Stimulated activated CD8-positive, alpha-beta memory T cell treated with anti-CD3 and anti-CD28 coated beads, Interleukin-12 subunit alpha, Interleukin-12 subunit beta, amount 100 ng/mL, for 24 hours (primary cell): ENCODE results near the gene IKZF3.
"Not testable (repeated sequence)": the region's sequence is repeated elsewhere in the genome, so short reads cannot be mapped to it uniquely, and the experiment has no call there.

Experiments
- DNase-seq: peaks from one replicate; pipeline ENCODE4 v3.0.0-alpha.2; 2020; ENCODE audit errors: extremely low read depth

The IKZF3 gene

DNA sequence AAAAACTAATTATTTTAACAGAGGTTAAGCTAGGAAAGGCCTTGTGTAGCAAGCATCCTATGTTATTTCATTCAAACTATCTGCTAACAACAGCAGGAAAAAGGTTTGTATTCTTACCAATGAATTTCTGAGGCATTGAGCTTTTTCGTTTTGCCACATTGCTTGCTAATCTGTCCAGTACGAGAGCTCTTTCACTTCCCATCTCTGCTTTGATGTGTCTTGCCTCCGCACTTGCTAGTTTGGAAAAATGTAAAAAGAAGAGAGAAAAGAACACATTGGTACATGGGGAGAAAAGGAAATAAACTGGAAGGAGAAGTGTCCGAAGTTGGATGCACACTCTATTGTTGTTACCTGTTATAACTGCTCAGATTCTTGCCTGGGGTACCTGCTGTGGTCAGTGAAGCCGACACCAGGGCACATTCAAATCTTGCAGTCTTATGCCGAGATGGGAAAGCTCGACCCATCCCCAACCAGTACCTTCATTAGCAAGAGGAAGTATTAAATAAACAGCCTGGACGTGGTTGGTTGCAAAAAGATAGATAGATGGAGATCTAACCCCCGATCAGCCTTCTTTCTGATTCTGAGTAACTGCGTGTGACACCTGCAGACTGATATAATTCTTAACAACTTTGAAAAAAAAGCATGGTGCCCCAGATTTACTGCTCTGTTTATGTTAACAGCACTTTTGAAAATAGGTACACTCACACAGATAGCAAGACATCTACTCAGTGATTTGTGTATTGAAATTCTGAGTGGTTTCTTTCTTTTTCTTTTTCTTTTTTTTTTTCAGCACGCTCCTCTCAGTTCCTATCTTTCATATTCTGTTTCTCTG is 86.4 kb downstream of the IKZF3 start:
- DNase-seq: no peak

DNA sequence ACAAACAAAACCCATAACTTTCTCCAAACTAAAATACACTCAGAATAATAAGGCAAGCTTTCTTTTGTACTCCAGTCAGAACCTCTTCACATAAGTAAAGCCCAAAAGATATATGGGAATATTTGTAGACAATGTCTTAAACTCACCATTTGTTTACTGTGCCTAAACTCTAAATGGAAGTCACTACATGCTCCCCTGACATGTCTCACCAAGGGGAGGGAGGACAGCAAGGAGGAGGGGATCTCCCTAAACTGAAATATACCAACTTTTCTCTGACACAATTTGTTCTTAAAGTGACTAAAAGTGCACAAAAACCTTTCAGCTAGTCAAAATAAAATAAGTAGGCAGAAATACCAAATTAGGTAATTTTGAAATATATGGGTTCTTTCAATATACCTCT is 87.9 kb downstream of the IKZF3 start:
- DNase-seq: no peak

DNA sequence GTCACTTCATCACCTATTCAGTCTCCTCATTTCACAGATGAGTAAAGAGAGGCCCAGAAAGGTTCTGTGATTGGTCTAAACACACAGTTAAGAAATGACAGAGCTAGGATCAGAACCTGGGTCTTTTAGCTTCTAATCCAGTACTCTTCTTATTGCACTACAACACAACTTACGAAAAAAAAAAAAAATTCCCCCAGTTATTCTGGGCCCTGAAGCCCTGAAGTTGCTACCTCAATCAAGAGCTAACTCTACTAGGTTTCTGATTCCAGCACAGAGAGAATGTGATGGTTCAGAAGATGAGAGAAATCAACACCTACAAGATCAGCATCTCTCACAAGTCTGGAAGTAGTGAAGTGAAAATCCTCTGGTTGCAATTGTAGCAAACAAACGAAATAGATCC is 89.1 kb downstream of the IKZF3 start:
- no peak for DNase-seq

GRCh38 chr17:39774047-39774446 is 90.1 kb downstream of the IKZF3 start:
- no peak for DNase-seq

DNA sequence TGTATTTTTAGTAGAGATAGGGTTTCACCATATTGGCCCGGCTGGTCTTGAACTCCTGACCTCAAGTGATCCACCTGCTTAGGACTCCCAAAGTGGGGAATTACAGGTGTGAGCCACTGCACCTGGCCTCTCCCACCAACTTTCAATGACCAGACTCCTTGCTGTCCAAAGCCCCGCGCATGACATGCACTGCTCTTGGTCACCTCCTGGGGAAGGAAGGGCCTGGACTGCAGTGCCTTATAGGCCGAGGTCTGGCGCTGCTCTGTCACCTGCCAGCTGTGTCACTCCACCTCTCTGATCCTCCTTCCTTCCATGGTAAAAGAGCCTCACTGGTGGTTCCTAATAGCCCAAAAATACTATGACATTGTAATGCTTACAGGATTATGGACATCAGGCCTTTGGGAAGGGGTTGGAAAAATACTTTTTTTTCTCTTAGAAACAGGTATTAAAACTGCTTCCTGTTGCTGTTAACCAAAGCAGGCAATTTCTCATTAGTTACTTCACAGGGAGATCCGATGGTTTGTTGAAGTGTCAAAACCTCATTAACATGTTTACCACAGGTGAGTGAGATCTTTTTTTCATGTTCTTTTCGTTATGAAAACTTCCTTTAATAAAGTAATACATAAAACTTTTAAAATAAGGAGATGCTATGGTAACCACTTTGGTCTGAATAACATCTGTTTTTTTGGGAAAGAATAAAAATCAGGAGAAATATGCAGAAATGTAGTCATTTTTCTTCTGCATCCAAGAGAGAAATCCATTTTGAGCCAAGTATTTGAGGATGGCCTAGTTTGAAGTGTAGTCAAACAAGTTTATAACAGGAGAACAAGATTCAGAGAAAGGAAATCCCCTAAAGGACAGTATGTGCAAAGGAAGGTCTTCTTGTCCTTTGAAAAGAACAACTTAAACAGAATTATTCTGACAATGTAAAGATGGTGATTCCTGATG is 90.9 kb downstream of the IKZF3 start:
- no peak for DNase-seq

- DNase-seq: no peak
Observed at GRCh38 chr17:39772415-39772814, 91.7 kb downstream of the IKZF3 start.

GRCh38 chr17:39769974-39770587 is 94.0 kb downstream of the IKZF3 start:
- no peak for DNase-seq

GRCh38 chr17:39767147-39767546 is 97.0 kb downstream of the IKZF3 start:
- no peak for DNase-seq

DNA sequence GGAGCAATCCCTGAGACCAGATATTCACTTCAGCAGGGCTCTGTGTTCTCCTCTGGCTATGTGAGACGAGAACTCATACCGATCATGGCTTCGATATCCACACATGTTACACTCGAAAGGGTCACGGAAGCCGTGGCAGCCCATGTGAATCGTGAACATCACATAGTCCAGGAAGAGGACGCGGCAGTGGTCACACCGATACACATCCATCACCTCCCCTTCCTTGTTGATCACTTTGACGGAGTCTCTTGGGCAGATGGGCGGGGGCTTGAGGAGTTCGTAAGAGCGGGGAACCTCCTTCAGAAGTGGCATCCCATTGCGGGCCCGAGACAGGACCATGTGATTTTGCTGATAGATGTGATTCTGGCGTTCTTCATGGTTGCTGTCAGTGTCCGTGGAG is 98.3 kb downstream of the IKZF3 start:
- no peak for DNase-seq

DNA sequence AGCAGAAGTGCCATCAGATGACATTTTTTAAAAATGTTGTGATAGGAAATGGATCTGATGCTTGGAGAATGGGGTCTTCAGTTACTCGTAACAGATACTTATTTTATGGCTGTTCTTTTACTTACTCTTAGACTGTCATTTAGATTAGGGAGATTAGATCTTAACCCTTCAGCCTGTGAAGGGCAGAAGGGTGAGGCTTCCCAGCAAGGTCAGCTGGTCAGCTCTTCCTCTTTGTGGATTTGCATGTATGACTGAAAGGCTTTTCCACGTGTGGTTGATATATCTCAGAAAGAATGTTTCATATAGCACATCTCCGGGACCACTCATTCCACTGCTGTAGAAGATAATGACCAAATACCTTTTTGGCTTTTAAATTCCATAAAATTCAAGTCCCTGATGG is 98.9 kb downstream of the IKZF3 start:
- DNase-seq: no peak

DNA sequence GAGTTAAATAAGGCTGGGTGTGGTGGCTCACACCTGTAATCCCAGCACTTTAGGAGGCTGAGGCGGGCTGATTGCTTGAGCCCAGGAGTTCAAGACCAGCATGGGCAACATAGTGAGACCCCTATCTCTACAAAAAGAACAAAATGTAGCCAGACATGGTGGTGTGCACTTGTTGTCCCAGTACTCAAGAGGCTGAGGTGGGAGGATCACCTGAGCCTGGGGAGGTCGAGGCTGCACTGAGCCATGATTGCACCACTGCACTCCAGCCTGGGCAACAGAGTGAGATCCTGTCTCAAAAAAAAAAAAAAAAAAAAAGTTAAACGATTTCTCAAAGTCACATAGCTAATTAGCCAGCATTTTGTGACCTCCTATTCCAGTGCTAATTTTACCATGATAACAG is 99.9 kb downstream of the IKZF3 start:
- not testable (repeated sequence) for DNase-seq

DNA sequence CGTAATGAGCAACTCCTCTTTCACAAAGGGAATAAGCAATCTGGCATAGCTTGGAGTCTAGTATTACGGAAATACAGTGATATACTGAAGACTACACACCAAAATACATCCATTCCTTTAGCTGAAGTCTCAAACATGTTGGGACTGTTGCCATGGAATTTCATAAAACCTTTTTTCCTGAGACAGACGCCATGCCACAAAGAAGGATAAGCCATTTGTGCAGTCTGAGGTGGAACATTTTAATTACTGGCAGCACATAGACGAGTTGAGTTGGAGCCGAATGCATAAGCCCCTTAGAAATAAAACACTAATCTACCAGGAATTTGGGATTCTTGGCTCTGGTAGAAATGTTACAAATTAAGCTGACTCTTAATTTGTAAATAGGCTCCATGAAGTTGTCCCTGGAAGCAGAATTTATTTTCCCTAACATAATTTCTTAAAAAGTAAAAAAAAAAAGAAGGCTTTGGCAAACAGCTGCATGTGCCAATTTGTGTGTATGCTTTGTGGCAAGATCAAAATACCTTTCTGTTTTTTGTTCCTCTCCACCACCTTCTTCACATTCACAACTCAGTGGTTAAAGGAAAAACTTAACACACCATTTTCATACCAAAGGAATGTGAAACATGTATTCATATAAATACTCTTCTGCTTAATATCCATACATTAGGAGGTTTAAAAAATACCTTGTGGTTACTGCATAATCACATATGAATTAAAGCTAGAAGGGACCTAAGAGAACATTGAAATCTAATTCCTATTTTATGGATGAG is 100.9 kb downstream of the IKZF3 start:
- DNase-seq: no peak

DNA sequence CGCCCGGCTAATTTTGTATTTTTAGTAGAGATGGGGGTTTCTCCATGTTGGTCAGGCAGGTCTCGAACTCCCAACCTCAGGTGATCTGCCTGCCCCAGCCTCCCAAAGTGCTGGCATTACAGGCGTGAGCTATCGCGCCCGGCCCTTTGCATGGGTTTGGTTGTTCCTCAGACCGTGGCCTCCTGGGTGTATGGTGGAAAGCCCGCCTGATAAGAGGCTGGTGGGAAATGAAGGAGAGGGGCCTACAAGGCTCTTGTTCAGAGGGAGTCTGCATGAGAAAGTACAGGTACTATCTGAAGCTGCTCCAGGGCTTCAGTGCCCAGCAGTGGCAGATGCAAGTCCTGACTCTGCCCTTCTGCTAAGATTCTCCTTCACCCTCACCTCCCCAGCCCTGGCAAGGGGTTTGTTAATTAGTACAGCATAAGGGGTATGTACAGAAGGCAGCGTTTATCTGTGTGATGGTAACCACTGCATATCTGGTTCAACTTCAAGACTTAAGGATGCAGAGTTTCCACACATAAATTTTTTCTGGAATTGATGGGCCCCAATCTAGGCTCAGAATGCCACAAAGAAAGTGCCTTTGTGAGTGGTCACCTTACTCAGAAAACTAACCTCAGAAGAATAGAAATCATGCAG is 102.1 kb downstream of the IKZF3 start:
- DNase-seq: no peak

DNA sequence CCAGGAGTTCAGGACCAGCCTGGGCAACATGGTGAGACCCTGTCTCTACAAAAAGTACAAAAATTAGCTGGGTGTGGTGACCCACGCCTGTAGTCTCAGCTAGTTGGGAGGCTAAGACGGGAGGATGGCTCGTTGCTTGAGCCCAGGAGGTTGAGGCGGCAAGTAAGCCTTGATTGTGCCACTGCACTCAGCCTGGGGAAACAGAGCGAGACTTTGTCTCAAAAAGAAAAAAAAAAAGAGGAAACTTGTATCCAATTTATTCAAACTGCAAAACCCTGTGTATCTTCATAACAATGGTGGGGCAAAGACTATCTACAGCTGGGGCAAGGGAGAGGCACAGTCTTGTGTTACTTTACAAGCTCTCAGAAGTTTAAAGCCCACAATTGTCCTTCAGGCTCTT is 104.9 kb downstream of the IKZF3 start:
- no peak for DNase-seq

DNA sequence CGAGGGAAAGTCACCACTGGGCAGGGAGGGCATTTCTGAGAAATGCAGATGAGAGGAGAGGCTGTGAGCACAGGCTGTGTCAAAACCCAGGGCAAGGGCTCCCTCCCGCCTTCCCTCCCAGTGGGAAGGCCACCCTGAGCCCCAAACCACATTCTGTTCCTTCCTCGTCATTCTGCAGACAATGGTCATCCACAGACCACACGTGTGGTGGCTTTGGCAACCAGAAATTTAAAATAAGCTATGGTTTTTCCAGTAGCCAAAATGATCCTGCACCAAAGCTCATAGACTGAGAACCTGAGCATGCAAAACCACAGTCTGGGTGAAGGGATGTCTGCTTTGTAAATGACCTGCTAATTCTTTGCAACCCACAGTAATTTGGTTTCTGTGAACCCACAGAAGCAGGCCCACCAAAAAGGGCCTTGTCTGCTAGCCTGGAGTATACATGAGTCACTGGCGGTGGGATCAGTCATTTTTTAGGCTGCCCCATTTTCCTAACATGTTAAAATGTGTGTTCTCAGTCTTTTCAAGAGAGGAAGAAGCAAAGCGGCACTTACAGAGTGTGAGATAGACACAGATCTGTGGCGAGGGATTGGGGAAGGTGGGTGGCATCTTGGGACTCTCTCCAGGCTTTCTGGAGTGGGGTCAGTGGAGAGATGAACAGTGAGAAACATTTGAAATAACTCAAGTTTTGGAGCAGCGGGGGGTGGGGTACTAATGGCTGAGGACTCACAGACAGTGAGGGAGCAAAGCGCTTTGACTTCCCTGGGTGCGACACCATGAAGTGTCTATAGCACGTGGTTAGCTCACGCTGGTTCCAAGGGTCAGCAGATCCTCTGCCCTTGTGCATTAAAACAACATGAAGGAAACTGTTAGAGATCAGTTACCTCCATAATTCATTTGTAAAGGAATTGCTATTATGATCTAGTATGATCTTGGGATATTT is 105.9 kb downstream of the IKZF3 start:
- DNase-seq: peak; percentile 31

GRCh38 chr17:39757176-39757662 is 106.9 kb downstream of the IKZF3 start:
- DNase-seq: no peak

DNA sequence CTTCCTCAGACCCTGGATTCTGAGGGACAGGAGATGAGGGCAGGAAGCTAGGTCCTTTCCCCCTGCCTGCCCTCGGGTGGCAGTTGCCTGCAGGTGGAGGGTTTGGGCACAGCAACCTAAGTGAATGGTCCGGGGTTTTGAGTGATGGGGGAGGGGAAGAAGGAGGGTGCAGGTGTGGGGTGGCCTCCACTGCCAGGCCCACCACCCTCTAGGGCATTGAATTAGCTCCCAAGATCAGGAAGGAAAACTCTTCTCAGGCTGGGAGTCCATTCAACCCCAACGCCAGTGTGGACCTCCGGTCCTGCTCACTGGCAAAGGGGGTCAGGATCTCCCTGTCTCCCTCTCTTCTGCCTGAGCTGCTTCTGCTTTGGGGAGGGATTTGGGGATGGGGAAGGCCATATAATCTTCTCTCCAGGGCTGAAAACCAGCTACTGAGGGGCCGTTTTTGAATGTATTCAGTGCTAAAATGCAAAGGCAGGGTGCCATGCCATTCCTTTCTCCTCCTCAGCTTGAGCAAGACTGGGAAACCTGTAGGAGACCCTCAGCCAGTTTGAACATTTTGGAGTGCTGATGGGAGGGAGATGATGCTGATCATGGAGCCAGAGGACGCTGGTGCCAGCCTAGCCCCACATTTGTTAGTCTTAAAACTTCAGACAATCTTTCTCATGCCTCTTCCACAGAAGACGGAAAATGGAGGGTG is 107.6 kb downstream of the IKZF3 start:
- DNase-seq: no peak

GRCh38 chr17:39755554-39756379 is 108.3 kb downstream of the IKZF3 start:
- DNase-seq: no peak
